PC-3 (cell line): ENCODE results near the gene AFG1L. TPM values are rescaled to one million over a fixed set of nuclear protein-coding genes. Genes with fewer than 3 reads are reported as not detected.
A peak's percentile ranks its signal among the peaks of the same experiment; 100 is the strongest.

Experiments
- ATAC-seq: fragments of 200-7000 bp; cut with Tn5 transposase; 2 replicates; pipeline ENCODE4 v1.9.1; 2020; ENCODE audit warnings: mild to moderate bottlenecking, moderate library complexity
- BruUV-seq: library from RNA; stranded (reverse); fragments of 400-500 nt; replicated peaks from 2 replicates; lab custom pipeline; 2021; lab: Mats Ljungman, UMichigan
- CTCF ChIA-PET: fragments of 300-600 bp; sonication (Branson Sonifier 250); formaldehyde crosslinking; loops from one replicate; lab custom pipeline; 2022; ENCODE audit warnings: antibody characterized with exemption; lab: Charles Lee
- POLR2A ChIA-PET: fragments of 300-600 bp; sonication (Branson Sonifier 250); formaldehyde crosslinking; loops from one replicate; lab custom pipeline; 2022; ENCODE audit warnings: antibody characterized with exemption; ENCODE audit not compliant: unreplicated experiment; lab: Charles Lee
- DNase-seq: peaks from one replicate; pipeline ENCODE4 v3.0.0-alpha.2; 2015
- H2AFZ ChIP-seq: fragments of 300-600 bp; sonication (generic); 2 replicates; pipeline ENCODE4 v1.6.0; 2016; ENCODE audit warnings: antibody characterized with exemption, low read length
- H3F3A ChIP-seq: fragments of 300-600 bp; sonication (generic); one replicate; pipeline ENCODE4 v1.6.0; 2017; ENCODE audit warnings: antibody characterized with exemption, low read length, control low read depth, mild to moderate bottlenecking; ENCODE audit not compliant: unreplicated experiment
- H3K27ac ChIP-seq: fragments of 300-600 bp; sonication (generic); 2 replicates; pipeline ENCODE4 v1.5.1; 2016; ENCODE audit warnings: mild to moderate bottlenecking, low read length
- H3K27me3 ChIP-seq: fragments of 300-600 bp; sonication (generic); 2 replicates; pipeline ENCODE4 v1.6.1; 2016; ENCODE audit warnings: low read length, mixed read lengths
- H3K36me3 ChIP-seq: fragments of 300-600 bp; sonication (generic); 2 replicates; pipeline ENCODE4 v1.6.1; 2016; ENCODE audit warnings: low read depth, mixed run types, low read length, mixed read lengths
- H3K4me1 ChIP-seq: fragments of 300-600 bp; sonication (generic); 2 replicates; pipeline ENCODE4 v1.5.1; 2016; ENCODE audit warnings: low read length; ENCODE audit not compliant: insufficient read depth
- H3K4me2 ChIP-seq: fragments of 300-600 bp; sonication (generic); 2 replicates; pipeline ENCODE4 v1.6.0; 2016; ENCODE audit warnings: low read length
- H3K4me3 ChIP-seq: fragments of 300-600 bp; sonication (generic); 2 replicates; pipeline ENCODE4 v1.5.1; 2016; ENCODE audit warnings: mild to moderate bottlenecking, low read length, mixed read lengths
- H3K79me2 ChIP-seq: fragments of 300-600 bp; sonication (generic); 2 replicates; pipeline ENCODE4 v1.6.1; 2017; ENCODE audit warnings: low read length, mixed read lengths
- H3K9ac ChIP-seq: fragments of 300-600 bp; sonication (generic); 2 replicates; pipeline ENCODE4 v1.6.0; 2016; ENCODE audit warnings: mild to moderate bottlenecking, low read length
- H3K9me2 ChIP-seq: fragments of 300-600 bp; sonication (generic); replicated peaks from 2 replicates; pipeline ENCODE4 v1.6.1; 2016; ENCODE audit warnings: mixed run types, low read length, mixed read lengths
- H3K9me3 ChIP-seq: fragments of 300-600 bp; sonication (generic); 2 replicates; pipeline ENCODE4 v1.6.1; 2016; ENCODE audit warnings: low read length, mixed read lengths
- H4K20me1 ChIP-seq: fragments of 300-600 bp; sonication (generic); 2 replicates; pipeline ENCODE4 v1.6.1; 2016; ENCODE audit warnings: low read length, mixed read lengths
- EZH2 ChIP-seq: fragments of 300-600 bp; sonication (generic); IDR thresholded peaks from one replicate; pipeline ENCODE4 v1.6.1; 2017; ENCODE audit warnings: antibody characterized with exemption, mild to moderate bottlenecking, low read length; ENCODE audit not compliant: unreplicated experiment
- EZH2phosphoT487 ChIP-seq: fragments of 300-600 bp; sonication (generic); IDR thresholded peaks from 2 replicates; pipeline ENCODE4 v1.6.1; 2018; ENCODE audit warnings: mild to moderate bottlenecking, antibody characterized with exemption, low read length, borderline replicate concordance
- intact Hi-C: fragments of 100-400 bp; cut with micrococcal nuclease; formaldehyde crosslinking; loops from 2 replicates; pipeline ENCODE4 v1.9.0; 2023
- total RNA-seq: library from RNA; depleted of rRNA; stranded (reverse); fragments of >200 nt; gene quantifications from 2 replicates; pipeline ENCODE4 v1.2.3, GENCODE V29; 2014
- TF ChIP-seq, protein P1 (sequence below): fragments of 300-600 bp; sonication (generic); conservative IDR thresholded peaks from 2 replicates; pipeline ENCODE4 v1.5.1; 2017; ENCODE audit warnings: antibody characterized with exemption, low read depth, mild to moderate bottlenecking, low read length

Gene AFG1L
- total RNA-seq, 1 experiment from 2014 or later, result 3.6 TPM

DNA sequence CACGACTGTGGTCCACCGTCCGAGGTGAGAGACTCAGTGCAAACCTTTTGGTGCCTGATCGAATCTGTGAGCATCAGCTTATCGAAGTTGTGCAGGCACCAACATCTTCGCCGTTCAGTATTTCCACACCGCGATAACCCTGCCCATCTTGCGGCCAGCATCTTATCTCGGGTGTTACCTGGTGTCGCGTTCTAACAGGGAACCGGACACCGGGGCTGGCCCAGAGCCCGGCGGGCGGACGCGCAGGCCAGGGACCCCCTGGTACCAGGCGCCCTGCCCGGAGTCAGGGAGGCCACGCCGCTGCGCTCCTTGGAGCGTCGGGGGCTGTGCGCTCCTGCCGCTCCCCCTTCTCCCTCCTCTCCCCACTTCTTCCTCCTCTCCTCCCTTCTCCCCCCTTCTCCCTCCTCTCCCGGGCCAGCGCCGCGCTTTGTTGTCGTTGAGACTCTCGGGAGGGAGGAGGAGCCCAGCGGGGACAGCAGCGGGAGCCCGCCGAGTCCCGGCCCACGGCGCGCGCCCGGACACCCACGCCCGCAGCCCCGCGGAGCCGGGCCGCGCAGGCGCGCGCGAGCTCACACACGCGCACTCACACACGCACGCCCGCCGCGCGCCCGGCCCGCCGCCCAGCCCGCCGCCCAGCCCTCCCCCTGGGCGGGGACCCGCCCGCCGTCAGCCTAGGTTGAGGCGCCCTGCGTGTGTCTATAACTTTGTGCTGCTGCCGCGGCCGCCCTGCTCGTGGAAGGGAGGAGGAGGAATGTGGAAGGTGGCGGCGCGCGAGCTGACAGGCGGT is 264.4 kb downstream of the AFG1L start:
- Histone ChIP-seq H3K79me2 (peaks cover 38% of the 10 kb centered on the region), H3K9me3 (no peaks in the 10 kb centered on the region), H3K4me3 (peak overlapping the region; percentile 95), H3F3A (no peaks in the 10 kb centered on the region), H3K4me2 (peak overlapping the region; percentile 99), H3K4me1 (peaks cover 13% of the 10 kb centered on the region), H3K36me3 (no peaks in the 10 kb centered on the region), H3K9me2 (no peaks in the 10 kb centered on the region), H4K20me1 (0 out of 2 replicates have a peak, but pooled peaks cover 9% of the 10 kb centered on the region), H3K27ac (peak overlapping the region; percentile 59; the same call in 1 of the 2 replicates), H3K27me3 (no peaks in the 10 kb centered on the region), H2AFZ (peak overlapping the region; percentile 89), H3K9ac (peak overlapping the region; percentile 70)
- ChIA-PET CTCF (interaction anchor here (0.5 kb wide), 1 partner anchor 389 kb away, joined by 4 read pairs; no protein-coding TSS in a partner anchor), POLR2A (no interaction called here)
- ATAC-seq (peak; percentile 40), DNase-seq (peak; percentile 76)
- TF ChIP-seq EZH2 (no peak), EZH2phosphoT487 (peak; percentile 92)
- no TSS peak for BruUV-seq
- intact Hi-C loops, result loop anchor here (5.0 kb wide), 2 partner anchors 178 to 513 kb away; no protein-coding TSS in a partner anchor

DNA sequence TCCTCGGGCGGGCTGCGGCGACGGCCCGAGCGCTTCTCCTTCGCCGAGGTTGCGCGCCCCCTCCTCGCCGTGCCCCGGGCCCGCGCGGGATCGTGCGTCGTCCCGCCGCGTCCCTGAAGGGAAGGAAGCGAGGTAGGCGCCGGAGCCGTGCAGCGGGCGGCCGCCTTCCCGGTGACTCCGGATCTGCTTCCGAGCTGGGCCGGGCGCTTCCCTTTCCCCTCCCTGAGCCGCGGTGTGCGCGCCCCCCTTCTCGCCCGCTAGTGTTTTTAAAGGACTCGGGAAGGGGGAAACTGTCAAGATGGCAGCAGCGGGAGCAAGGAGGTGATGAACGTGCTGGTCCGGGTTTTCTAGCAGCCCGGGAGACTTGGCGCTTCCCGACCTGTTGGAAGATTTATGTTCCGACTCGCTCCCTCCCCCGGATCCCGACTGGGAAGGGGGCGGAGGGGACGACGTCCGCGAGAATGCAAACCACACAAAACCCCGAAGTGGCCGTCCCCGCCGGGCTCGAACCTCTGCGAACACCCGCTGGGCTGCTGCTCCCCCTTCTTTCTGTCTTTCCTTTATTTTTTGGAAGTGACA is 265.1 kb downstream of the AFG1L start:
- TF ChIP-seq, protein P1, sequence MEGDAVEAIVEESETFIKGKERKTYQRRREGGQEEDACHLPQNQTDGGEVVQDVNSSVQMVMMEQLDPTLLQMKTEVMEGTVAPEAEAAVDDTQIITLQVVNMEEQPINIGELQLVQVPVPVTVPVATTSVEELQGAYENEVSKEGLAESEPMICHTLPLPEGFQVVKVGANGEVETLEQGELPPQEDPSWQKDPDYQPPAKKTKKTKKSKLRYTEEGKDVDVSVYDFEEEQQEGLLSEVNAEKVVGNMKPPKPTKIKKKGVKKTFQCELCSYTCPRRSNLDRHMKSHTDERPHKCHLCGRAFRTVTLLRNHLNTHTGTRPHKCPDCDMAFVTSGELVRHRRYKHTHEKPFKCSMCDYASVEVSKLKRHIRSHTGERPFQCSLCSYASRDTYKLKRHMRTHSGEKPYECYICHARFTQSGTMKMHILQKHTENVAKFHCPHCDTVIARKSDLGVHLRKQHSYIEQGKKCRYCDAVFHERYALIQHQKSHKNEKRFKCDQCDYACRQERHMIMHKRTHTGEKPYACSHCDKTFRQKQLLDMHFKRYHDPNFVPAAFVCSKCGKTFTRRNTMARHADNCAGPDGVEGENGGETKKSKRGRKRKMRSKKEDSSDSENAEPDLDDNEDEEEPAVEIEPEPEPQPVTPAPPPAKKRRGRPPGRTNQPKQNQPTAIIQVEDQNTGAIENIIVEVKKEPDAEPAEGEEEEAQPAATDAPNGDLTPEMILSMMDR, result no peak
- TF ChIP-seq EZH2, result no peak
- TF ChIP-seq EZH2phosphoT487, result no peak
- H3K27ac ChIP-seq, result peak overlapping the region; percentile 59
- ChIA-PET CTCF (interaction anchor here (0.5 to 0.6 kb wide), 3 partner anchors 388 to 1242 kb away, joined by 4 to 6 read pairs (median 4); no protein-coding TSS in a partner anchor), POLR2A (interaction anchor here (0.6 to 1.0 kb wide), 4 partner anchors 288 to 735 kb away, joined by 3 to 10 read pairs (median 6); partner anchors contain the start of gene ARMC2)
- no peaks in the 10 kb centered on the region for H3F3A ChIP-seq
- no peaks in the 10 kb centered on the region for H3K36me3 ChIP-seq
- intact Hi-C loops, result loop anchor here (1.0 to 5.0 kb wide), 5 partner anchors 112 to 512 kb away; no protein-coding TSS in a partner anchor
- H3K4me3 ChIP-seq, result peak overlapping the region; percentile 95
- H3K4me1 ChIP-seq, result peaks cover 20% of the 10 kb centered on the region
- no peaks in the 10 kb centered on the region for H3K27me3 ChIP-seq
- H3K9me2 ChIP-seq, result no peaks in the 10 kb centered on the region
- ATAC-seq (peak; percentile 1; the same call in 1 of the 2 replicates), DNase-seq (peak; percentile 50)
- H4K20me1 ChIP-seq, result 0 out of 2 replicates have a peak, but pooled peaks cover 14% of the 10 kb centered on the region
- H2AFZ ChIP-seq, result peak overlapping the region; percentile 57
- H3K4me2 ChIP-seq, result peak overlapping the region; percentile 99
- no peaks in the 10 kb centered on the region for H3K9me3 ChIP-seq
- H3K79me2 ChIP-seq, result peaks cover 45% of the 10 kb centered on the region
- H3K9ac ChIP-seq, result peak overlapping the region; percentile 70
- TSS peak; percentile 80 for BruUV-seq
